H1 (cell line): ENCODE data around the gene NECTIN1. TPM values are rescaled to one million over a fixed set of nuclear protein-coding genes. Genes with fewer than 3 reads are reported as not detected.

Experiments used
- CTCF ChIA-PET: fragments of 300-600 bp; sonication (Branson Sonifier 250); formaldehyde crosslinking; loops from one replicate; lab custom pipeline; 2021; ENCODE audit not compliant: partially characterized antibody; lab: Charles Lee
- POLR2A ChIA-PET: fragments of 300-600 bp; sonication (Branson Sonifier 250); formaldehyde crosslinking; loops from one replicate; lab custom pipeline; 2021; ENCODE audit warnings: inconsistent platforms; ENCODE audit not compliant: partially characterized antibody; lab: Charles Lee
- DNase-seq, 2 experiments: peaks; one replicate each; pipeline versions ENCODE4 v3.0.0 to v3.0.0-alpha.2; 2010 to 2022; ENCODE audit warnings: low spot score in 2 of 2, low read depth in 1 of 2, mixed read lengths in 1 of 2
- FAIRE-seq: peaks from 2 replicates; lab custom pipeline; 2011; peaks lifted over from hg19 to GRCh38; lab: Jason Lieb, UNC
- H2AFZ ChIP-seq: 2 replicates; pipeline ENCODE4 v1.8.1; 2012; ENCODE audit warnings: low read length, inconsistent platforms
- H2AK5ac ChIP-seq: 2 replicates; pipeline ENCODE4 v1.6.1; 2013; ENCODE audit warnings: low read depth, low read length
- H2BK120ac ChIP-seq: replicated peaks from 2 replicates; pipeline ENCODE3; 2013; ENCODE audit warnings: low read depth, low read length, inconsistent platforms
- H2BK12ac ChIP-seq: 2 replicates; pipeline ENCODE4 v1.6.1; 2013; ENCODE audit warnings: low read depth, low read length
- H2BK15ac ChIP-seq: 2 replicates; pipeline ENCODE4 v1.6.1; 2013; ENCODE audit warnings: low read length
- H2BK20ac ChIP-seq: 2 replicates; pipeline ENCODE4 v1.6.1; 2013; ENCODE audit warnings: low read length
- H2BK5ac ChIP-seq: 2 replicates; pipeline ENCODE4 v1.6.1; 2013; ENCODE audit warnings: low read depth, low read length
- H3K14ac ChIP-seq: 2 replicates; pipeline ENCODE4 v1.6.1; 2013; ENCODE audit warnings: inconsistent platforms; ENCODE audit not compliant: insufficient read length
- H3K18ac ChIP-seq: 2 replicates; pipeline ENCODE4 v1.6.1; 2013; ENCODE audit warnings: low read length; ENCODE audit errors: extremely low read depth
- H3K23ac ChIP-seq: 2 replicates; pipeline ENCODE4 v1.6.1; 2013; ENCODE audit warnings: inconsistent platforms; ENCODE audit not compliant: insufficient read length
- H3K23me2 ChIP-seq: 2 replicates; pipeline ENCODE4 v1.6.1; 2013; ENCODE audit warnings: low read depth, low read length
- H3K27ac ChIP-seq: 2 replicates; pipeline ENCODE4 v1.6.1; 2011; ENCODE audit warnings: low read depth, low read length, inconsistent platforms
- H3K27me3 ChIP-seq, 4 experiments: replicated peaks in 1 of 4; 1 replicate in 1 of 4; 2 replicates in 3 of 4; pipeline versions ENCODE4 v1.6.1 to v1.8.1; 2011 to 2013; ENCODE audit warnings: low read length in 3 of 4, mild to moderate bottlenecking in 3 of 4, inconsistent platforms in 2 of 4, mixed read lengths in 2 of 4, moderate library complexity in 1 of 4; ENCODE audit not compliant: control insufficient read depth in 3 of 4, insufficient read depth in 3 of 4; ENCODE audit errors: extremely low read depth in 1 of 4
- H3K36me3 ChIP-seq, 4 experiments: 2 replicates each; pipeline versions ENCODE4 v1.6.1 to v1.8.1; 2011 to 2013; ENCODE audit warnings: mild to moderate bottlenecking in 4 of 4, low read length in 3 of 4, moderate library complexity in 2 of 4, control low read depth in 1 of 4, inconsistent platforms in 1 of 4; ENCODE audit not compliant: insufficient read depth in 4 of 4, control insufficient read depth in 2 of 4
- H3K4ac ChIP-seq: replicated peaks from 2 replicates; pipeline ENCODE3; 2013; ENCODE audit warnings: low read length, low read depth, mixed read lengths, inconsistent platforms; ENCODE audit not compliant: insufficient read length
- H3K4me1 ChIP-seq, 4 experiments: replicated peaks in 1 of 4; 1 replicate in 1 of 4; 2 replicates in 3 of 4; pipeline versions ENCODE4 v1.6.1 to v1.8.1; 2011 to 2013; ENCODE audit warnings: low read length in 3 of 4, inconsistent platforms in 2 of 4, mixed read lengths in 1 of 4; ENCODE audit not compliant: insufficient read depth in 4 of 4, control insufficient read depth in 3 of 4
- H3K4me2 ChIP-seq, 2 experiments: 2 replicates each; pipeline versions ENCODE4 v1.6.1 to v1.8.1; 2011 to 2013; ENCODE audit warnings: low read depth in 2 of 2, low read length in 2 of 2, control low read depth in 1 of 2, inconsistent platforms in 1 of 2, mild to moderate bottlenecking in 1 of 2; ENCODE audit not compliant: insufficient read depth in 1 of 2
- H3K4me3 ChIP-seq, 4 experiments: fragments of 200-600, 300-600 bp in 1 of 4; sonication (generic), shearing (Covaris generic), sonication (Bioruptor Twin) in 1 of 4; 2 replicates each; pipeline versions ENCODE4 v1.5.1 to v1.8.1; 2011 to 2016; ENCODE audit warnings: low read length in 4 of 4, low read depth in 3 of 4, control low read depth in 2 of 4, inconsistent platforms in 2 of 4, mild to moderate bottlenecking in 2 of 4, mixed read lengths in 1 of 4, moderate library complexity in 1 of 4; ENCODE audit not compliant: insufficient read depth in 2 of 4; ENCODE audit errors: extremely low read depth in 1 of 4
- H3K56ac ChIP-seq: replicated peaks from 2 replicates; pipeline ENCODE3; 2013; ENCODE audit warnings: low read depth, mild to moderate bottlenecking, mixed read lengths, low read length, inconsistent platforms; ENCODE audit not compliant: insufficient read length
- H3K79me1 ChIP-seq: 2 replicates; pipeline ENCODE4 v1.6.1; 2013; ENCODE audit warnings: low read depth, low read length, control low read depth
- H3K79me2 ChIP-seq, 2 experiments: 2 replicates each; pipeline versions ENCODE4 v1.6.1 to v1.8.1; 2012 to 2013; ENCODE audit warnings: low read length in 2 of 2, mild to moderate bottlenecking in 2 of 2, inconsistent platforms in 1 of 2; ENCODE audit not compliant: insufficient read depth in 2 of 2, control insufficient read depth in 1 of 2
- H3K9ac ChIP-seq, 4 experiments: replicated peaks in 1 of 4; 1 replicate in 1 of 4; 2 replicates in 3 of 4; pipeline versions ENCODE4 v1.6.1 to v1.8.1; 2011 to 2013; ENCODE audit warnings: low read depth in 3 of 4, low read length in 3 of 4, control low read depth in 2 of 4, mild to moderate bottlenecking in 2 of 4, moderate library complexity in 2 of 4, inconsistent platforms in 1 of 4; ENCODE audit errors: extremely low read depth in 1 of 4
- H3K9me3 ChIP-seq, 2 experiments: 2 replicates each; pipeline versions ENCODE4 v1.6.1 to v1.8.1; 2012 to 2013; ENCODE audit warnings: mild to moderate bottlenecking in 2 of 2, moderate library complexity in 2 of 2, control low read depth in 1 of 2, inconsistent platforms in 1 of 2, low read depth in 1 of 2, low read length in 1 of 2, mixed read lengths in 1 of 2; ENCODE audit not compliant: insufficient read depth in 2 of 2
- H4K20me1 ChIP-seq, 2 experiments: replicated peaks in 1 of 2; 2 replicates each; pipeline versions ENCODE3 to v1.8.1; 2011 to 2013; ENCODE audit warnings: inconsistent platforms in 2 of 2, low read length in 2 of 2, mild to moderate bottlenecking in 1 of 2; ENCODE audit not compliant: insufficient read depth in 2 of 2, control insufficient read depth in 1 of 2
- H4K5ac ChIP-seq: 2 replicates; pipeline ENCODE4 v1.6.1; 2013; ENCODE audit warnings: low read length, low read depth, mixed read lengths, inconsistent platforms; ENCODE audit not compliant: insufficient read length
- H4K8ac ChIP-seq: 2 replicates; pipeline ENCODE4 v1.8.0; 2013; ENCODE audit warnings: mild to moderate bottlenecking, moderate library complexity, low read length, inconsistent platforms; ENCODE audit not compliant: insufficient read depth; ENCODE audit errors: extremely low read depth
- H4K91ac ChIP-seq: replicated peaks from 2 replicates; pipeline ENCODE3; 2013; ENCODE audit warnings: low read length, mixed read lengths, inconsistent platforms; ENCODE audit not compliant: insufficient read length
- WGBS, 2 experiments: shearing (Covaris generic) in 1 of 2; methylation state at CpG; one replicate each; pipeline versions ENCODE4 v1.1.6 to v1.1.7; 2013 to 2015; ENCODE audit warnings: low lambda C conversion rate in 2 of 2, mixed read lengths in 2 of 2, inconsistent platforms in 1 of 2, low coverage in 1 of 2, missing lambda C conversion rate in 1 of 2; ENCODE audit not compliant: insufficient replicate concordance in 2 of 2, insufficient coverage in 1 of 2, insufficient read length in 1 of 2; ENCODE audit errors: extremely low coverage in 1 of 2, missing lambda C conversion rate in 1 of 2; 5-methylcytosine and 5-hydroxymethylcytosine counted together
- polyA plus RNA-seq, 7 experiments: library from polyadenylated mRNA; depleted of rRNA in 3 of 7; stranded (reverse) in 5 of 7; unstranded in 2 of 7; fragments of >200 nt in 5 of 7; fragments of 200-250 nt in 2 of 7; gene quantifications; 1 replicate in 5 of 7; 2 replicates in 1 of 7; 4 replicates in 1 of 7; pipeline versions ENCODE4 v1.2.1 to v1.2.3, GENCODE V29; 2011 to 2013; ENCODE audit warnings: missing spikeins in 2 of 7, mixed read lengths in 2 of 7
- total RNA-seq: library from RNA; stranded (reverse); fragmentation: NEBNext Ultra II Directional; extraction: Animal tissue kit (Norgen Biotek cat#: 25700); gene quantifications from 2 replicates; pipeline ENCODE4 v1.2.1, GENCODE V29; 2021

NECTIN1 gene
- total and polyA plus RNA-seq, 2 of the 8 experiments (the other 6 are each of a cell fraction or from before 2014, with no cell fraction given): 43.2 to 97.7 TPM

GRCh38 chr11:119643876-119644225, 85.1 kb downstream of the NECTIN1 start:
- Histone ChIP-seq H3K27ac (no peak overlapping the region), H3K18ac (no peak overlapping the region), H3K9ac (no peak overlapping the region), H2BK15ac (peak overlapping the region; percentile 61; the same call in 1 of the 2 replicates), H2AFZ (no peak overlapping the region), H4K91ac (no peak overlapping the region), H4K5ac (no peak overlapping the region), H3K9me3 (no peaks in the 10 kb centered on the region), H3K56ac (no peak overlapping the region), H2BK5ac (no peak overlapping the region), H3K23me2 (peaks cover 3% of the 10 kb centered on the region; the same call in 1 of the 2 replicates), H3K27me3 (no peaks in the 10 kb centered on the region; a peak in 1 of 7 replicates), H2BK20ac (no peak overlapping the region), H3K4ac (no peak overlapping the region), H2AK5ac (no peak overlapping the region), H3K4me1 (peaks cover 0 to 5% (median 0%) of the 10 kb centered on the region in 4 experiments; a peak in 3 of 7 replicates), H3K4me3 (no peak overlapping the region), H3K4me2 (no peak overlapping the region), H3K79me1 (no peaks in the 10 kb centered on the region), H3K23ac (no peak overlapping the region), H3K36me3 (no peaks in the 10 kb centered on the region), H4K8ac (no peak overlapping the region), H4K20me1 (no peaks in the 10 kb centered on the region), H3K79me2 (no peaks in the 10 kb centered on the region), H2BK12ac (0 out of 2 replicates have a peak overlapping the region, but pooled peaks have one; percentile 27), H2BK120ac (no peak overlapping the region), H3K14ac (no peak overlapping the region)
- ChIA-PET CTCF (interaction anchor here (0.6 to 19.1 kb wide), 20 partner anchors 9 to 529 kb away, joined by 3 to 245 read pairs (median 3); no protein-coding TSS in a partner anchor), POLR2A (interaction anchor here (0.6 kb wide), 1 partner anchor 17 kb away, joined by 4 read pairs; no protein-coding TSS in a partner anchor)
- DNase-seq (no peak), FAIRE-seq (no peak)
- WGBS, 2 experiments: 93% methylated on average over 5 of the region's 5 CpGs; no CpG with 5 or more reads in 1 of the 2 experiments
